DOHH2 (cell line): ENCODE data around the gene KCNC4.

Experiments
- H3F3A ChIP-seq: fragments of 200-600 bp; sonication (generic), shearing (Covaris generic); 2 replicates; pipeline ENCODE4 v1.6.0; 2016; ENCODE audit warnings: antibody characterized with exemption, mild to moderate bottlenecking; ENCODE audit not compliant: control insufficient read depth, insufficient read depth
- H3K27ac ChIP-seq: fragments of 200-600 bp; sonication (generic); 2 replicates; pipeline ENCODE4 v1.5.1; 2014; ENCODE audit warnings: low read depth, mild to moderate bottlenecking, low read length, moderate library complexity
- H3K27me3 ChIP-seq: fragments of 200-600 bp; sonication (generic); 2 replicates; pipeline ENCODE4 v1.6.1; 2014; ENCODE audit warnings: mild to moderate bottlenecking, low read length, mixed read lengths; ENCODE audit not compliant: control insufficient read depth
- H3K36me3 ChIP-seq: fragments of 200-600 bp; sonication (generic); 2 replicates; pipeline ENCODE4 v1.6.1; 2014; ENCODE audit warnings: mild to moderate bottlenecking, low read length, moderate library complexity, mixed read lengths; ENCODE audit not compliant: control insufficient read depth
- H3K4me1 ChIP-seq: fragments of 200-600 bp; sonication (generic); 2 replicates; pipeline ENCODE4 v1.6.1; 2014; ENCODE audit warnings: mild to moderate bottlenecking, low read length, mixed read lengths; ENCODE audit not compliant: control insufficient read depth
- H3K4me2 ChIP-seq: fragments of 200-600 bp; sonication (generic); 2 replicates; pipeline ENCODE4 v1.6.0; 2014; ENCODE audit warnings: mild to moderate bottlenecking, low read length, moderate library complexity
- H3K4me3 ChIP-seq: fragments of 200-600 bp; sonication (generic); 2 replicates; pipeline ENCODE4 v1.5.1; 2014; ENCODE audit warnings: mild to moderate bottlenecking, low read length, mixed read lengths
- H3K79me2 ChIP-seq: fragments of 200-600 bp; sonication (generic); 2 replicates; pipeline ENCODE4 v1.6.1; 2014; ENCODE audit warnings: mild to moderate bottlenecking, low read length, mixed read lengths; ENCODE audit not compliant: control insufficient read depth
- H3K9me2 ChIP-seq: fragments of 200-600 bp; sonication (generic); replicated peaks from 2 replicates; pipeline ENCODE4 v1.6.1; 2014; ENCODE audit warnings: mild to moderate bottlenecking, low read length, mixed read lengths; ENCODE audit not compliant: control insufficient read depth
- H3K9me3 ChIP-seq: fragments of 200-600 bp; sonication (generic); 2 replicates; pipeline ENCODE4 v1.6.1; 2014; ENCODE audit warnings: antibody characterized with exemption, low read length, mixed read lengths; ENCODE audit not compliant: control insufficient read depth, insufficient read depth
- H4K20me1 ChIP-seq: fragments of 200-600 bp; sonication (generic); 2 replicates; pipeline ENCODE4 v1.6.0; 2014; ENCODE audit warnings: low read depth, mild to moderate bottlenecking, antibody characterized with exemption, low read length, moderate library complexity; ENCODE audit not compliant: control insufficient read depth, insufficient read depth
- CTCF ChIP-seq: fragments of 200-600 bp; sonication (generic); IDR thresholded peaks from one replicate; pipeline ENCODE4 v1.5.1; 2014; ENCODE audit warnings: antibody characterized with exemption, mild to moderate bottlenecking, low read depth, low read length; ENCODE audit not compliant: poor library complexity, severe bottlenecking
- EZH2phosphoT487 ChIP-seq: fragments of 200-600 bp; sonication (generic); IDR thresholded peaks from 2 replicates; pipeline ENCODE4 v1.6.1; 2017; ENCODE audit warnings: borderline replicate concordance, mild to moderate bottlenecking, antibody characterized with exemption, low read length, moderate library complexity, mixed read lengths

KCNC4 gene

GRCh38 chr1:110161849-110162248 is 48.3 kb upstream of the KCNC4 start:
- Histone ChIP-seq H3K9me2 (no peaks in the 10 kb centered on the region), H3K36me3 (no peaks in the 10 kb centered on the region), H3K27ac (no peak overlapping the region), H3K4me1 (no peaks in the 10 kb centered on the region), H3K4me3 (no peak overlapping the region), H3K4me2 (no peak overlapping the region), H3K9me3 (no peaks in the 10 kb centered on the region), H3K79me2 (no peaks in the 10 kb centered on the region), H4K20me1 (no peaks in the 10 kb centered on the region), H3K27me3 (0 out of 2 replicates have a peak, but pooled peaks cover 2% of the 10 kb centered on the region), H3F3A (no peaks in the 10 kb centered on the region)
- TF ChIP-seq EZH2phosphoT487 (no peak), CTCF (no peak)

GRCh38 chr1:110163591-110163990 is 46.5 kb upstream of the KCNC4 start:
- TF ChIP-seq EZH2phosphoT487 (no peak), CTCF (no peak)
- H3K4me2 ChIP-seq = no peak overlapping the region
- no peaks in the 10 kb centered on the region for H3K9me2 ChIP-seq
- no peaks in the 10 kb centered on the region for H3F3A ChIP-seq
- H3K36me3 ChIP-seq = no peaks in the 10 kb centered on the region
- no peaks in the 10 kb centered on the region for H3K9me3 ChIP-seq
- H3K27me3 ChIP-seq = peaks cover 2% of the 10 kb centered on the region; the same call in 1 of the 2 replicates
- no peaks in the 10 kb centered on the region for H4K20me1 ChIP-seq
- no peaks in the 10 kb centered on the region for H3K79me2 ChIP-seq
- no peak overlapping the region for H3K27ac ChIP-seq
- no peaks in the 10 kb centered on the region for H3K4me1 ChIP-seq
- H3K4me3 ChIP-seq = no peak overlapping the region

- Histone ChIP-seq H4K20me1 (no peaks in the 10 kb centered on the region), H3K27me3 (peaks cover 4% of the 10 kb centered on the region; the same call in 1 of the 2 replicates), H3K9me2 (no peaks in the 10 kb centered on the region), H3K36me3 (no peaks in the 10 kb centered on the region), H3K4me1 (no peaks in the 10 kb centered on the region), H3K4me3 (no peak overlapping the region), H3K4me2 (no peak overlapping the region), H3K27ac (no peak overlapping the region), H3K9me3 (no peaks in the 10 kb centered on the region), H3F3A (no peaks in the 10 kb centered on the region), H3K79me2 (no peaks in the 10 kb centered on the region)
- TF ChIP-seq EZH2phosphoT487 (no peak), CTCF (no peak)
Observed at GRCh38 chr1:110164725-110165350, 45.3 kb upstream of the KCNC4 start.
